NCI-H1417 treated with DMSO at 0.1 percent for 48 hours (cell line): Measurements from ENCODE around the gene SRMS.
A peak's percentile ranks its signal among the peaks of the same experiment; 100 is the strongest.

Experiments
- DNase-seq: peaks from one replicate; lab custom pipeline; 2025; lab: John Stamatoyannopoulos, UW

The SRMS gene

GRCh38 chr20:63538204-63539091, 9.1 kb downstream of the SRMS start:
- peak; percentile 60 for DNase-seq

- DNase-seq, result peak; percentile 43
Observed at GRCh38 chr20:63537525-63538203, 9.9 kb downstream of the SRMS start.

GRCh38 chr20:63536997-63537524, 10.5 kb downstream of the SRMS start, which contains the start of gene PTK6:
Gene PTK6, minus strand, starts transcription at chr20:63537376. Its CDS starts 62 bp downstream, at chr20:63537314.
- no peak for DNase-seq

GRCh38 chr20:63536241-63536977, 11.1 kb downstream of the SRMS start:
- DNase-seq, result peak; percentile 50

GRCh38 chr20:63534831-63535651, 12.5 kb downstream of the SRMS start:
- no peak for DNase-seq

GRCh38 chr20:63534427-63534830, 13.1 kb downstream of the SRMS start:
- DNase-seq, result no peak

- DNase-seq, result no peak
Observed at GRCh38 chr20:63533871-63534393, 13.6 kb downstream of the SRMS start.

DNA sequence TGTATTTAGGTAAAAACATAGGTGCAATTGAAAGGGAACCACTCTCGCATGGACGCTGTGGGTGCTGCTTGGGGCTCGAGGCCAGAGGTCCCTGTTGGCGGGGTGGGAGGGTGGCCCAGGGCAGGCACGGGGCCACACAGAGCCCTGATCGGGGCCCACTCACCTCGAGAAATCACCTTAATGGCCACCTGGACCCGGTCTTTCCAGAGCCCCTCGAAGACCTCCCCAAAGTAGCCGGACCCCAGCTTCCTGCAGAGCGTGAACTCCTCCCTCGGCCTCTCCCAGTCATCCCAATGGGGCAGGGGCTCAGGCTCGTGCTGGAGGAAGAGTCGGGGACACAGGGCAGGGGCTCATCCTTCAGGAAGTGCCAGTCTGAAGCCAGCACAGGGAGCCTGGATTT, 14.2 kb downstream of the SRMS start:
- DNase-seq, result no peak

GRCh38 chr20:63532449-63532971, 15.0 kb downstream of the SRMS start:
- no peak for DNase-seq

DNA sequence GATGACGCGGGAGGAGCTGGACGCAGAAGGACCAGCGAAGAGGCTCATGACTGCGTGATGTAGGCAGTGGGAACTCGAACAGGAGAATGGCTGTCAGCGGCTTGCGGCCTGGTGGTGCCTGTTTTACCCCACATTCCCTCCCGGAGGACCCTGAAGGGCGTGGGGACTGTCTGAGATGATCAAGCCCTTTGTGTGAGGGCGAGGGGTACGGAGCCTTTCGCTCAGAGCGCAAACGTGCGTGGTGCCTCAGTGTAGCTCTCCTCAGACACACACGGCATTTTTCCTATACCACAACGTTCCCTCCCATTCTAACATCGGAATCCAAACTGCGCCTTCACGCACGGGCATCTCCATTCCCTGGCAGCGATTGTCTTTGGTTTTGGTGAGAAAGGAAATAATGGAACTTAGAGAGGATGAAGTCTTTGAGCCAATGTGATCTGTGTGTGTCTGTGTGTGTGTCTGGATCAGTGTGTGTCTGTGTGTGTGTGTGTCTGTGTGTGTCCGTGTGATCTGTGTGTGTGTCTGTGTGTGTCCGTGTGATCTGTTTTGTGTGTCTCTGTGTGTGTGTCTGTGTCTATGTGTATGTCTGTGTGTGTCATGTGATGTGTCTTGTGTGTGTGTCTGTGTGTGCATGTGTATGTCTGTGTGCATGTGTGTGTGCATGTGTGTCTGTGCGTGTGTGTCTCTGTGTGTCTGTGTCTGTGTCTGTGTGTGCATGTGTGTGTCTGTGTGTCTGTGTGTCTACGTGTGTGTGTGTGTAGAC, 15.7 kb downstream of the SRMS start:
- no peak for DNase-seq

- no peak for DNase-seq
Observed at GRCh38 chr20:63530788-63531160, 16.8 kb downstream of the SRMS start.

DNA sequence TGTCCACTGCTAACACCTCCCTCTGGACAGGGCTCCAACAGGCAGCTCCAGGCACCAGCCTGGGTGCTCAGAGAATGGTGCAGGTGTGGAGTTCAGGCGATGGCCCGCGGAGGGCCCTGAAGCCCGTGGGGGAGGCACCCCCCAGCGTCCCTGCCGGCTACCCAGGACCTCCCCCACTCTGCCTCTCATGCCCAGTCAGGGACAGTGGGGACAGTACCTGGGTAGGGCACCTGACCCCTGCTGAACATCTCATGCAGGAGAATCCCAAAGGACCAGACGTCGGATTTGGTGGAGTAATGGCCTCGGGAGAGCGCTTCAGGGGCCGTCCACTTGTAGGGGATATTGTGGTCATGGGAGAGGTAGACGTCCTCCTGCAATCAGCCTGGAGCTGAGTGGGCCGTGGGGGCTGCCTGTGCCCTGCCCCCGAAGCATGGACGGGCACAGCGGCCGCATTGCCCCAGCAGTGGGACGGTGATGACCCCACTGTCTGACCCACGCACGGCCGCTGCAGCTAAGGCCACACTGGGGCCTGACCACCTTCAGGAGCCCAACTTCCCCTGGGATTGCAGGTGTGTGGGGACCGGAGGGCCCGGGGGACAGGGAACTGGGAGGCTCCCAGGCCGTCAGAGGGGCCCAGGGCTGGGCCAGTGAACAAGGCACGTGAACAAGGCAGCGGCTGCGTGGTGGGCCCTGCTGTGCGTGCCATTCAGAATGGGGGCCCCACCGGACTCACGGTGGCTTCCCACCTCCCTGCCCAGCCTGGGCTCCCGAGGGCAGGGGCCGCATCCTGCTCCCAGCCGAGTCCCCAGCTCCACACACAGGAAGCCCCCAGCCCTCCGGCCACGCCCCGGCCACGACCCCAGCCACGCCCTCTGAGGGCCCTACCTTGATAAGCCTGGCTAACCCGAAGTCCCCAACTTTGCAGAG, 17.4 kb downstream of the SRMS start:
- DNase-seq, result no peak

DNA sequence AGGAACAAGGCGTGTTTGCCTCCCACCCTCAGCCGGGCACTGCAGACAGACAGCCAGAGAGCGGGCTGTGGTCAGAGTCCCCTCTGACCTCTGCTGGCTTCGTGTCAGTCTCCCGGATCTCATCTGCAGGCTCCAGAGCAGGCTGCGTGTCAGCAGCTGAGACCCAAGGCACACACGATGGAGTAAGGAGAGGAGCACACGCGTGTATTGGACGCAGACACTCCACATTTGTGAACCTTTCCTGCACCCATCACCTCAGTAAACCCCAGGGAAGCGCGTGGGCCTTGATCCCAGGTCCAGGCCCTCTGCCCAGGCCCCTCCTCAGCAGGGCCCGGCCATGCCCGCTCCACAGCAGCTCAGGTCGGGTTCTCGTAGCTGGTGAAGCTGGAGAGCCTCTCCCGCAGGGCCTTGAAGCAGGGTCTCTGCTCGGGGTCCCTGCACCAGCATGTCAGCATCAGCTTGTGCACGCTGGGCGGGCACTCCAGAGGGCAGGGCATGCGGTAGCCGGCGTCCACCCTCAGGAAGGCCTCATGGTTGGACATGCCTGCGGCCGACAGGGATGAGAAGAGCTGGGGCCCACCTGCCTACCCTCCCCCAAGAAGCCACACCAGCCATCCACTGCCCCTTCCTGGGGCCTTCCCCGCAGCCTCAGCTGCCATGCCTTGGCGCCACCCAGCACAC, 18.2 kb downstream of the SRMS start:
- no peak for DNase-seq

DNA sequence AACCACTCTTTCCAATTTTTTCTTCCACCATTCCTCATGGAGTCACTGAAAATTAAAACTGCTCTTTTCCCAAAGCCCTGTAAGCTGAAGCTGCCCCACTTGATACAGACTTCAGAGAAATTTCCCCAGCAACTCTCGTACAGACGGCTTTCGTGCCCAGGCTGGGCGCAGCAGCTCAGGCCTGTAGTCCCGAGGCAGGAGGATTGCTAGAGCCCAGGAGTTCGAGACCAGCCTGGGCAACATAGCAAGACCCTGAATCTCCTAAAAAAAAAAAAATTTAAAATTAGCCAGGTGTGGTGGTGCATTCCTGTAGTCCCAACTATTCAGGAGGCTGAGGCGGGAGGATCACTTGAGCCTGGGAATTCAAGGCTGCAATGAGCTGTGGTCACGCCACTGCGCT, 20.4 kb downstream of the SRMS start:
- no peak for DNase-seq

- DNase-seq, result no peak
Observed at GRCh38 chr20:63525971-63526370, 21.6 kb downstream of the SRMS start.

DNA sequence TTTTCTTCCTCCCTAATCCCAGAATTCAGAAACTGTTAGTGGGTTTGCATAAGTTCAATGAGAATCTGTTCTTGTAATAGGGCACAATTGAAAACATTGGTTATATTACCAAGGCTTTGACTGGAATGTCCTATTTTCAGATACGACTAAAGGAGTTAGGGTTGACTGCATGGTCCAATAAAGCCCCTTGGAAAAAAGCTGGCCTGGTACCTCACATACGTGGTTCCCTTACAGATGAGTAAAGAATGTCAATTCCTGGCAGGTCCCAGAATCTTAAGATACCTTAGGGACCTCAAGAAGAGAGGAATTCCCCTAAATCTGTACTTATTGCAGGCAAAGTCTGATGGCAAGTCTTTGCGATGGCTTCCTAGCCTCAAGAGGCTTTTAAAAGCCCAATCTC, 22.4 kb downstream of the SRMS start:
- no peak for DNase-seq

- no peak for DNase-seq
Observed at GRCh38 chr20:63522981-63523611, 24.5 kb downstream of the SRMS start.
